ENCODE data around the gene KRTAP12-4. TPM values are rescaled to one million over a fixed set of nuclear protein-coding genes. Genes with fewer than 3 reads are reported as not detected.

KRTAP12-4 gene
- total RNA-seq, 1 experiment from 2014 or later = not detected

DNA sequence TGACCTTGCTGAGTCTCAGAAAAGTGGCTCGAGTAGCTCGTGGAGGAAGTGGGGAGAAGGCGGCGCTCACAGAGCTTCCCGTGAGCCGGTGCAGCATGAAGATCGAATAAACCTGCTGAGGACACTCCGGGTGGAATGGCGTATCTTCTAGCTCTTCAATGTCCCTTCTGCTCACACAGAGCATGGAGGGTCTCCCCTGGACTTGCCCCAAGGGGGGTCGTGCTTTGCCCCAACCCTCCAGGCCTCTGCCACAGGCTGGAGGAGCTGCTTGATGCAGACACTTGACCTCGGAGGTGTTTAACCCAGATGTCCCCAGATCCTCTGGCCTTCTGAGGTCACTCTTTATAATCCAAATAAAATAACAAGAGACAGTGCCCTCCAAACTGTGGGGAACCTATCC lies 40.3 kb upstream of the KRTAP12-4 start:
- no TSS peak for BruUV-seq (replicated peaks)
- ChIA-PET CTCF (no interaction called here), POLR2A (no interaction called here)
- TF ChIP-seq, protein P1, sequence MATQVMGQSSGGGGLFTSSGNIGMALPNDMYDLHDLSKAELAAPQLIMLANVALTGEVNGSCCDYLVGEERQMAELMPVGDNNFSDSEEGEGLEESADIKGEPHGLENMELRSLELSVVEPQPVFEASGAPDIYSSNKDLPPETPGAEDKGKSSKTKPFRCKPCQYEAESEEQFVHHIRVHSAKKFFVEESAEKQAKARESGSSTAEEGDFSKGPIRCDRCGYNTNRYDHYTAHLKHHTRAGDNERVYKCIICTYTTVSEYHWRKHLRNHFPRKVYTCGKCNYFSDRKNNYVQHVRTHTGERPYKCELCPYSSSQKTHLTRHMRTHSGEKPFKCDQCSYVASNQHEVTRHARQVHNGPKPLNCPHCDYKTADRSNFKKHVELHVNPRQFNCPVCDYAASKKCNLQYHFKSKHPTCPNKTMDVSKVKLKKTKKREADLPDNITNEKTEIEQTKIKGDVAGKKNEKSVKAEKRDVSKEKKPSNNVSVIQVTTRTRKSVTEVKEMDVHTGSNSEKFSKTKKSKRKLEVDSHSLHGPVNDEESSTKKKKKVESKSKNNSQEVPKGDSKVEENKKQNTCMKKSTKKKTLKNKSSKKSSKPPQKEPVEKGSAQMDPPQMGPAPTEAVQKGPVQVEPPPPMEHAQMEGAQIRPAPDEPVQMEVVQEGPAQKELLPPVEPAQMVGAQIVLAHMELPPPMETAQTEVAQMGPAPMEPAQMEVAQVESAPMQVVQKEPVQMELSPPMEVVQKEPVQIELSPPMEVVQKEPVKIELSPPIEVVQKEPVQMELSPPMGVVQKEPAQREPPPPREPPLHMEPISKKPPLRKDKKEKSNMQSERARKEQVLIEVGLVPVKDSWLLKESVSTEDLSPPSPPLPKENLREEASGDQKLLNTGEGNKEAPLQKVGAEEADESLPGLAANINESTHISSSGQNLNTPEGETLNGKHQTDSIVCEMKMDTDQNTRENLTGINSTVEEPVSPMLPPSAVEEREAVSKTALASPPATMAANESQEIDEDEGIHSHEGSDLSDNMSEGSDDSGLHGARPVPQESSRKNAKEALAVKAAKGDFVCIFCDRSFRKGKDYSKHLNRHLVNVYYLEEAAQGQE (IDR thresholded peaks at IDR 0.05; ENCODE audit: insufficient read depth in 1 of 2, low read depth in 2 of 2, low read length in 1 of 2) = no peak
- TF ChIP-seq TCF7L2 (IDR thresholded peaks at IDR 0.05; ENCODE audit: low read depth, low read length) (no peak), POLR2AphosphoS5 (IDR thresholded peaks at IDR 0.05; ENCODE audit: low read depth, low read length) (no peak)
- DNase-seq (ENCODE audit: low read depth, low spot score) (no peak), ATAC-seq (no peak)
- no peaks in the 10 kb centered on the region for H3K27me3 ChIP-seq (ENCODE audit: control insufficient read depth, insufficient read depth, low read length)
- H3K36me3 ChIP-seq (ENCODE audit: control insufficient read depth, insufficient read depth, low read length) = no peaks in the 10 kb centered on the region
- H3K4me1 ChIP-seq (ENCODE audit: control insufficient read depth, insufficient read depth, low read length) = no peaks in the 10 kb centered on the region
- in situ Hi-C loops (cut with HindIII; ENCODE audit: low pct_unique_long_range_greater_than_20kb, low sequenced_read_pairs) = no loop called here
- no peak overlapping the region for H3K4me3 ChIP-seq (ENCODE audit: low read depth in 2 of 2, low read length in 2 of 2)
- H3K27ac ChIP-seq (ENCODE audit: low read length) = no peak overlapping the region
- intact Hi-C loops (cut with micrococcal nuclease; ENCODE audit: unreplicated experiment) = no loop called here
- H3K9me3 ChIP-seq (ENCODE audit: control insufficient read depth, insufficient read depth, low read depth, low read length) = peaks cover 4% of the 10 kb centered on the region; the same call in 1 of the 2 replicates

DNA sequence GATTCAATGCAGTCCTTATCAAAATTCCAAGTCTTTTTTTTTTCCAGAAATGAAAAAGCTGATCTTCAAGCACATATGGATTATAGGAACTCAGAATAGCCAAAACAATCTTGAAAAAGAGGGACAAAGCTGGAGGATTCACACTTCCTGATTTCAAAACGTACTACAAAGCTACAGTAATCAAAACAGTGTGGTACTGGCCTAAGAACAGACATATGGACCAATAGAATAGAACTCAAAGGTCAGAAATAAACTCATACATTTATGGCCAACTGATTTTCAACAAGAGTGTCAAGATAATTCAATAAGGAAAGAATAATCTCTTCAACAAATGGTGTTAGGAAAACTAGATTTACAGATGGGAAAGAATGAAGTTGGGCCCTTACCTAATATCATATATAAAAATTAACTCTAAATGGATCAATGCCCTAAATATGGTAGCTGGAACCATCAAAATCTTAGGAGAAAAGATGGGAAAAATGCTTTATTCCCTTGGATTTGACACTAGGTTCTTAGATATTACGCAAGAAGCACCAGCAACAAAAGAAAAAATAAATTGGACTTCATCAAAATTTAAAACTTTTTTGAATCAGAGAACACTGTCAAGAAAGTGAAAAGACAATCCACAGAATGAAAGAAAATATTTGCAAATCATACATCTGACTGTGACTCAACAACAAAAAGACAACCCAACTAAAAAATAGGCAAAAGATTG lies 38.5 kb upstream of the KRTAP12-4 start:
- Histone ChIP-seq H3K4me1 (ENCODE audit: control insufficient read depth, insufficient read depth, low read length) (no peaks in the 10 kb centered on the region), H3K27ac (ENCODE audit: low read length) (no peak overlapping the region), H3K36me3 (ENCODE audit: control insufficient read depth, insufficient read depth, low read length) (no peaks in the 10 kb centered on the region), H3K27me3 (ENCODE audit: control insufficient read depth, insufficient read depth, low read length) (no peaks in the 10 kb centered on the region), H3K4me3 (ENCODE audit: low read depth in 2 of 2, low read length in 2 of 2) (no peak overlapping the region), H3K9me3 (ENCODE audit: control insufficient read depth, insufficient read depth, low read depth, low read length) (peaks cover 4% of the 10 kb centered on the region; the same call in 1 of the 2 replicates)
- ATAC-seq (no peak), DNase-seq (ENCODE audit: low read depth, low spot score) (no peak)
- no TSS peak for BruUV-seq (replicated peaks)
- ChIA-PET POLR2A (no interaction called here), CTCF (no interaction called here)
- intact Hi-C loops (cut with micrococcal nuclease; ENCODE audit: unreplicated experiment) = no loop called here
- in situ Hi-C loops (cut with HindIII; ENCODE audit: low pct_unique_long_range_greater_than_20kb, low sequenced_read_pairs) = no loop called here
- no peak for TF ChIP-seq SIN3A (IDR thresholded peaks at IDR 0.05; ENCODE audit: borderline replicate concordance, insufficient read depth, low read depth, low read length)
- TF ChIP-seq TCF7L2 (IDR thresholded peaks at IDR 0.05; ENCODE audit: low read depth, low read length) = no peak
- no peak for TF ChIP-seq POLR2AphosphoS5 (IDR thresholded peaks at IDR 0.05; ENCODE audit: low read depth, low read length)
- TF ChIP-seq, protein P1 (IDR thresholded peaks at IDR 0.05; ENCODE audit: insufficient read depth in 1 of 2, low read depth in 2 of 2, low read length in 1 of 2) = no peak
- TF ChIP-seq, protein P2, sequence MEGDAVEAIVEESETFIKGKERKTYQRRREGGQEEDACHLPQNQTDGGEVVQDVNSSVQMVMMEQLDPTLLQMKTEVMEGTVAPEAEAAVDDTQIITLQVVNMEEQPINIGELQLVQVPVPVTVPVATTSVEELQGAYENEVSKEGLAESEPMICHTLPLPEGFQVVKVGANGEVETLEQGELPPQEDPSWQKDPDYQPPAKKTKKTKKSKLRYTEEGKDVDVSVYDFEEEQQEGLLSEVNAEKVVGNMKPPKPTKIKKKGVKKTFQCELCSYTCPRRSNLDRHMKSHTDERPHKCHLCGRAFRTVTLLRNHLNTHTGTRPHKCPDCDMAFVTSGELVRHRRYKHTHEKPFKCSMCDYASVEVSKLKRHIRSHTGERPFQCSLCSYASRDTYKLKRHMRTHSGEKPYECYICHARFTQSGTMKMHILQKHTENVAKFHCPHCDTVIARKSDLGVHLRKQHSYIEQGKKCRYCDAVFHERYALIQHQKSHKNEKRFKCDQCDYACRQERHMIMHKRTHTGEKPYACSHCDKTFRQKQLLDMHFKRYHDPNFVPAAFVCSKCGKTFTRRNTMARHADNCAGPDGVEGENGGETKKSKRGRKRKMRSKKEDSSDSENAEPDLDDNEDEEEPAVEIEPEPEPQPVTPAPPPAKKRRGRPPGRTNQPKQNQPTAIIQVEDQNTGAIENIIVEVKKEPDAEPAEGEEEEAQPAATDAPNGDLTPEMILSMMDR (IDR thresholded peaks at IDR 0.05) = no peak
